Pancreas (tissue), 10 donors: ENCODE measurements around the gene MOV10L1. TPM values are rescaled to one million over a fixed set of nuclear protein-coding genes. Genes with fewer than 3 reads are reported as not detected.

Source experiments
- ATAC-seq, 4 donors: fragments of 200-7000 bp; cut with Tn5 transposase; one replicate each; pipeline versions ENCODE4 v1.8.0 to v1.9.1; 2020; ENCODE audit warnings: mild to moderate bottlenecking in 4 of 4, moderate library complexity in 4 of 4
- DNase-seq, 6 donors: peaks; one replicate each; pipeline ENCODE4 v3.0.0-alpha.2; 2020
- FAIRE-seq: peaks from 2 replicates; lab custom pipeline; 2012; peaks lifted over from hg19 to GRCh38; lab: Jason Lieb, UNC
- H3K27ac ChIP-seq, 4 donors: fragments of 200-600 bp; sonication (generic); 1 replicate in 3 of 4; 2 replicates in 1 of 4; pipeline versions ENCODE4 v1.5.0 to v1.8.0; 2020
- H3K27me3 ChIP-seq, 4 donors: fragments of 200-600 bp; one replicate each; pipeline ENCODE4 v1.8.0; 2021
- H3K36me3 ChIP-seq, 3 donors: fragments of 200-600 bp; sonication (generic) in 1 of 3; one replicate each; pipeline versions ENCODE4 v1.5.0 to v1.8.0; 2020 to 2021
- H3K4me1 ChIP-seq, 3 donors: fragments of 200-600 bp; one replicate each; pipeline ENCODE4 v1.8.0; 2021
- H3K4me3 ChIP-seq, 4 donors: fragments of 200-600 bp; sonication (generic) in 2 of 4; one replicate each; pipeline versions ENCODE4 v1.5.0 to v1.8.0; 2020 to 2021
- H3K9me3 ChIP-seq, 4 donors: fragments of 200-600 bp; one replicate each; pipeline ENCODE4 v1.8.0; 2021
- CTCF ChIP-seq, 4 donors: fragments of 200-600 bp; sonication (generic) in 3 of 4; IDR thresholded peaks; one replicate each; pipeline versions ENCODE4 v1.5.0 to v1.8.0; 2021; ENCODE audit warnings: antibody characterized with exemption in 4 of 4
- WGBS, 2 donors: extraction: QIAGEN DNeasy Blood & Tissue Kit; methylation state at CpG; one replicate each; pipeline ENCODE4 v1.1.7; 2013; 5-methylcytosine and 5-hydroxymethylcytosine counted together
- intact Hi-C, 3 donors: fragments of 100-400 bp; cut with DNase I; formaldehyde crosslinking; loops; one replicate each; pipeline versions ENCODE4 v1.11.1 to v1.14.2; 2022
- polyA plus RNA-seq, 2 donors: library from polyadenylated mRNA; stranded (reverse); fragments of 200-250 nt; gene quantifications; one replicate each; pipeline ENCODE4 v1.2.3, GENCODE V29; 2013
- total RNA-seq, 6 donors: library from RNA; stranded (reverse); fragmentation: NEBNext Ultra II Directional in 4 of 6; extraction: Animal tissue kit (Norgen Biotek cat#: 25700) in 4 of 6; gene quantifications; one replicate each; pipeline versions ENCODE4 v1.2.1 to v1.2.4, GENCODE V29; 2021 to 2023
- donor health status: healthy with polysubstance abuse.
- donor health status: DM: no; HTN: no; CAD: no; lungs with moderate emphysema.
- donor health status: DM: no; HTN: no; CAD: no.
- donor health status: control.
- donor health status: control.
- donor health status: Bipolar disorder and iron deficiency.
- donor health status: DM: yes; HTN: yes; CAD: no.
- donor health status: DM: no; HTN: no; CAD: no.
- donor health status: DM: no; HTN: no; CAD: no.
- donor health status: DM: yes; HTN: yes; CAD: no.

Gene MOV10L1
- total and polyA plus RNA-seq, 8 donors: 0.09 to 1.9 (median 0.26) TPM; not detected in 1

GRCh38 chr22:50048061-50048765 lies 41.6 kb upstream of the MOV10L1 start:
- no peak overlapping the region for H3K4me3 ChIP-seq
- no peaks in the 10 kb centered on the region for H3K9me3 ChIP-seq
- WGBS, 2 donors: 69 to 79% methylated on average over 12 of the region's 12 CpGs
- DNase-seq (peak in 1 of 6 donors; percentile 10), FAIRE-seq (no peak), ATAC-seq (no peak)
- intact Hi-C loops: no loop called here
- no peak overlapping the region for H3K27ac ChIP-seq
- no peaks in the 10 kb centered on the region for H3K4me1 ChIP-seq
- no peaks in the 10 kb centered on the region for H3K27me3 ChIP-seq
- no peak for TF ChIP-seq CTCF (IDR thresholded peaks at IDR 0.05)
- no peaks in the 10 kb centered on the region for H3K36me3 ChIP-seq

GRCh38 chr22:50048836-50049235 lies 41.0 kb upstream of the MOV10L1 start:
- intact Hi-C loops: no loop called here
- TF ChIP-seq CTCF (IDR thresholded peaks at IDR 0.05): no peak
- WGBS, 2 donors: 75 to 79% methylated on average over 16 to 17 of the region's 17 CpGs
- no peaks in the 10 kb centered on the region for H3K4me1 ChIP-seq
- H3K4me3 ChIP-seq: no peak overlapping the region
- H3K36me3 ChIP-seq: no peaks in the 10 kb centered on the region
- H3K27ac ChIP-seq: no peak overlapping the region
- DNase-seq (no peak), ATAC-seq (no peak), FAIRE-seq (no peak)
- H3K27me3 ChIP-seq: no peaks in the 10 kb centered on the region
- H3K9me3 ChIP-seq: no peaks in the 10 kb centered on the region

GRCh38 chr22:50049299-50050195 lies 40.3 kb upstream of the MOV10L1 start:
- intact Hi-C loops: no loop called here
- no peak for FAIRE-seq
- no peaks in the 10 kb centered on the region for H3K4me1 ChIP-seq
- no peak overlapping the region for H3K4me3 ChIP-seq
- no peaks in the 10 kb centered on the region for H3K9me3 ChIP-seq
- DNase-seq: no peak
- H3K27ac ChIP-seq: no peak overlapping the region
- 79 to 86% methylated on average over 36 of the region's 36 CpGs for WGBS, 2 donors
- no peak for ATAC-seq
- no peak for TF ChIP-seq CTCF (IDR thresholded peaks at IDR 0.05)
- no peaks in the 10 kb centered on the region for H3K36me3 ChIP-seq
- no peaks in the 10 kb centered on the region for H3K27me3 ChIP-seq

GRCh38 chr22:50051930-50052329 lies 37.9 kb upstream of the MOV10L1 start:
- no peaks in the 10 kb centered on the region for H3K36me3 ChIP-seq
- no peak for TF ChIP-seq CTCF (IDR thresholded peaks at IDR 0.05)
- DNase-seq: no peak
- ATAC-seq: no peak
- WGBS, 2 donors: 74 to 81% methylated on average over 18 of the region's 18 CpGs
- intact Hi-C loops: no loop called here
- H3K4me1 ChIP-seq: no peaks in the 10 kb centered on the region
- no peak for FAIRE-seq
- H3K9me3 ChIP-seq: no peaks in the 10 kb centered on the region
- H3K4me3 ChIP-seq: no peak overlapping the region
- H3K27me3 ChIP-seq: no peaks in the 10 kb centered on the region
- H3K27ac ChIP-seq: no peak overlapping the region
